ENCODE measurements around the gene VENTX. TPM values are rescaled to one million over a fixed set of nuclear protein-coding genes. Genes with fewer than 3 reads are reported as not detected.

The VENTX gene
- total RNA-seq, 1 donor from 2014 or later: 1.2 TPM

GRCh38 chr10:133246236-133246626, 8.6 kb downstream of the VENTX start:
- no peak for DNase-seq (ENCODE audit: low spot score, unreplicated experiment)
- Mint-ChIP-seq H3K27me3 (peaks cover 49% of the 10 kb centered on the region), H3K9me3 (ENCODE audit: low read depth) (no peaks in the 10 kb centered on the region), H3K27ac (no peak overlapping the region), H3K4me3 (ENCODE audit: low read depth) (no peak overlapping the region), H3K4me1 (ENCODE audit: low read depth) (peaks cover 7% of the 10 kb centered on the region), H3K36me3 (ENCODE audit: insufficient read depth) (no peaks in the 10 kb centered on the region)
- TF ChIP-seq CTCF (IDR thresholded peaks at IDR 0.05; ENCODE audit: unreplicated experiment): no peak

- no peaks in the 10 kb centered on the region for H3K36me3 Mint-ChIP-seq (ENCODE audit: insufficient read depth)
- peaks cover 36% of the 10 kb centered on the region for H3K27me3 Mint-ChIP-seq
- TF ChIP-seq CTCF (IDR thresholded peaks at IDR 0.05; ENCODE audit: unreplicated experiment): no peak
- no peak for DNase-seq (ENCODE audit: low spot score, unreplicated experiment)
- H3K4me1 Mint-ChIP-seq (ENCODE audit: low read depth): peaks cover 7% of the 10 kb centered on the region
- no peak overlapping the region for H3K27ac Mint-ChIP-seq
- no peak overlapping the region for H3K4me3 Mint-ChIP-seq (ENCODE audit: low read depth)
- no peaks in the 10 kb centered on the region for H3K9me3 Mint-ChIP-seq (ENCODE audit: low read depth)
These were observed 10.2 kb downstream of the VENTX start for GRCh38 chr10:133247681-133248333.

- TF ChIP-seq CTCF (IDR thresholded peaks at IDR 0.05; ENCODE audit: unreplicated experiment): no peak
- no peak overlapping the region for H3K27ac Mint-ChIP-seq
- no peaks in the 10 kb centered on the region for H3K36me3 Mint-ChIP-seq (ENCODE audit: insufficient read depth)
These were observed 10.7 kb downstream of the VENTX start for GRCh38 chr10:133248334-133248715.

GRCh38 chr10:133249094-133249780, 11.6 kb downstream of the VENTX start:
- peak; percentile 20 for TF ChIP-seq CTCF (IDR thresholded peaks at IDR 0.05; ENCODE audit: unreplicated experiment)
- H3K9me3 Mint-ChIP-seq (ENCODE audit: low read depth): no peaks in the 10 kb centered on the region
- H3K4me1 Mint-ChIP-seq (ENCODE audit: low read depth): peaks cover 7% of the 10 kb centered on the region
- H3K27ac Mint-ChIP-seq: no peak overlapping the region
- no peak for DNase-seq (ENCODE audit: low spot score, unreplicated experiment)
- no peaks in the 10 kb centered on the region for H3K36me3 Mint-ChIP-seq (ENCODE audit: insufficient read depth)
- H3K4me3 Mint-ChIP-seq (ENCODE audit: low read depth): no peak overlapping the region
- H3K27me3 Mint-ChIP-seq: peaks cover 28% of the 10 kb centered on the region

More at GRCh38 chr10:133248334-133248715, 10.7 kb downstream of the VENTX start:
- no peaks in the 10 kb centered on the region for H3K9me3 Mint-ChIP-seq (ENCODE audit: low read depth)
- H3K27me3 Mint-ChIP-seq: peaks cover 31% of the 10 kb centered on the region
- peaks cover 7% of the 10 kb centered on the region for H3K4me1 Mint-ChIP-seq (ENCODE audit: low read depth)
- DNase-seq (ENCODE audit: low spot score, unreplicated experiment): no peak
- H3K4me3 Mint-ChIP-seq (ENCODE audit: low read depth): no peak overlapping the region

GRCh38 chr10:133249975-133250754, 12.5 kb downstream of the VENTX start:
- Mint-ChIP-seq H3K4me1 (ENCODE audit: low read depth) (peaks cover 7% of the 10 kb centered on the region), H3K4me3 (ENCODE audit: low read depth) (no peak overlapping the region), H3K27ac (no peak overlapping the region), H3K36me3 (ENCODE audit: insufficient read depth) (no peaks in the 10 kb centered on the region), H3K27me3 (peaks cover 31% of the 10 kb centered on the region), H3K9me3 (ENCODE audit: low read depth) (no peaks in the 10 kb centered on the region)
- DNase-seq (ENCODE audit: low spot score, unreplicated experiment): no peak
- no peak for TF ChIP-seq CTCF (IDR thresholded peaks at IDR 0.05; ENCODE audit: unreplicated experiment)
